Tibial artery (tissue), 4 donors: ENCODE data around the gene SERPINB4.

Source experiments
- DNase-seq, 2 donors: peaks; one replicate each; pipeline ENCODE4 v3.0.0-alpha.2; 2019
- H3K27ac ChIP-seq, 2 donors: fragments of 200-600 bp; sonication (generic) in 1 of 2; 1 replicate in 1 of 2; 2 replicates in 1 of 2; pipeline ENCODE4 v1.5.1; 2018 to 2019; ENCODE audit warnings: mild to moderate bottlenecking in 1 of 2
- H3K27me3 ChIP-seq, 2 donors: fragments of 200-600 bp; sonication (generic) in 1 of 2; one replicate each; pipeline versions ENCODE4 v1.5.1 to v1.6.0; 2016 to 2019
- H3K36me3 ChIP-seq, 3 donors: fragments of 200-600 bp; sonication (generic) in 2 of 3; one replicate each; pipeline ENCODE4 v1.5.1; 2016 to 2019; ENCODE audit warnings: mild to moderate bottlenecking in 2 of 3
- H3K4me1 ChIP-seq, 4 donors: fragments of 200-600 bp; sonication (generic) in 2 of 4; 1 replicate in 3 of 4; 2 replicates in 1 of 4; pipeline ENCODE4 v1.5.1; 2016 to 2019
- H3K4me3 ChIP-seq, 2 donors: fragments of 200-600 bp; sonication (generic) in 1 of 2; 1 replicate in 1 of 2; 2 replicates in 1 of 2; pipeline ENCODE4 v1.5.1; 2018 to 2019; ENCODE audit warnings: mild to moderate bottlenecking in 2 of 2
- H3K9me3 ChIP-seq, 3 donors: fragments of 200-600 bp; sonication (generic) in 1 of 3; one replicate each; pipeline ENCODE4 v1.5.1; 2016 to 2019
- CTCF ChIP-seq, 2 experiments: fragments of 200-600 bp in 1 of 2; fragments of 450-650 bp in 1 of 2; IDR thresholded peaks; one replicate each; pipeline ENCODE4 v1.5.1; 2017 to 2019; ENCODE audit warnings: antibody characterized with exemption in 2 of 2, mild to moderate bottlenecking in 1 of 2, moderate library complexity in 1 of 2
- intact Hi-C: fragments of 100-400 bp; cut with DNase I; formaldehyde crosslinking; loops from one replicate; pipeline ENCODE4 v1.15.0; 2023; ENCODE audit warnings: low total_unique reads

The SERPINB4 gene

DNA sequence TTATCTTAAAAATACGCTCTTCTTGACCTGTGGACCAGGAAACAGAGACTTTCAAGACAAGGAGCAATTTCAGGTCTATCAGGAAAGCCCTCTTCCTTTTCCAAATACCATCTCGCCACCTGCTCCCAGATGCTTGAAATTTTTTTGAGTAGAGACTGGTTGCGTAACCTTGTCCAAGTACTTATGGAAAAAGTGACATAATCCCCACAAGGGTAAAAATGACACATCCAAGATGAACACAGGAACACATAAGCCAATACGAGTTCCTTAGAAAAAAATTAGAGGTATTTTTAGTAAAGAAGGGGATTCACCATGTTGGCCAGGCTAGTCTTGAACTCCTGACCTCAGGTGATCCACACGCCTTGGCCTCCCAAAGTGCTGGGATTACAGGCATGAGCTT lies 55.1 kb downstream of the SERPINB4 start:
- Histone ChIP-seq H3K9me3 (no peaks in the 10 kb centered on the region), H3K27me3 (no peaks in the 10 kb centered on the region), H3K27ac (no peak overlapping the region), H3K4me1 (no peaks in the 10 kb centered on the region), H3K36me3 (no peaks in the 10 kb centered on the region), H3K4me3 (no peak overlapping the region)
- DNase-seq: no peak
- intact Hi-C loops: no loop called here
- TF ChIP-seq CTCF (IDR thresholded peaks at IDR 0.05): no peak
